HEK293T (cell line): ENCODE data around the gene PHF13.
"Not testable (repeated sequence)": the region's sequence is repeated elsewhere in the genome, so short reads cannot be mapped to it uniquely, and the experiment has no call there.

Experiments used
- CTCF ChIA-PET: fragments of 350-600 bp; formaldehyde crosslinking; extraction: SDS; loops from one replicate; lab custom pipeline; 2021; ENCODE audit warnings: antibody characterized with exemption, inconsistent platforms; lab: Yijun Ruan, JAX
- POLR2A ChIA-PET: fragments of 350-600 bp; formaldehyde crosslinking; extraction: SDS; loops from one replicate; lab custom pipeline; 2020; ENCODE audit warnings: antibody characterized with exemption, inconsistent platforms; lab: Yijun Ruan, JAX
- DNase-seq: peaks from one replicate; pipeline ENCODE4 v3.0.0; 2012; ENCODE audit warnings: mixed read lengths; ENCODE audit errors: extremely low spot score
- ARNT ChIP-seq: fragments of 450-650 bp; IDR thresholded peaks from 2 replicates; pipeline ENCODE4 v1.6.1; 2017; ENCODE audit warnings: mild to moderate bottlenecking
- BHLHE40 ChIP-seq: fragments of 450-650 bp; IDR thresholded peaks from 2 replicates; pipeline ENCODE4 v1.6.1; 2016; ENCODE audit warnings: mild to moderate bottlenecking, moderate library complexity, borderline replicate concordance
- CTBP1 ChIP-seq: fragments of 450-650 bp; IDR thresholded peaks from 2 replicates; pipeline ENCODE4 v1.6.1; 2016; ENCODE audit warnings: borderline replicate concordance
- ELF4 ChIP-seq: fragments of 450-650 bp; IDR thresholded peaks from 2 replicates; pipeline ENCODE4 v1.6.1; 2017; ENCODE audit warnings: antibody characterized with exemption
- FOXA1 ChIP-seq: fragments of 450-650 bp; IDR thresholded peaks from 2 replicates; pipeline ENCODE4 v1.6.1; 2016; ENCODE audit warnings: mild to moderate bottlenecking
- FOXK2 ChIP-seq: fragments of 450-650 bp; IDR thresholded peaks from 2 replicates; pipeline ENCODE4 v1.6.1; 2016; ENCODE audit warnings: mild to moderate bottlenecking
- FOXM1 ChIP-seq: fragments of 450-650 bp; IDR thresholded peaks from 2 replicates; pipeline ENCODE4 v1.6.1; 2017; ENCODE audit warnings: mild to moderate bottlenecking, borderline replicate concordance
- HDGF ChIP-seq: fragments of 450-650 bp; IDR thresholded peaks from 2 replicates; pipeline ENCODE4 v1.6.1; 2017; ENCODE audit warnings: antibody characterized with exemption, borderline replicate concordance
- L3MBTL2 ChIP-seq: fragments of 450-650 bp; conservative IDR thresholded peaks from 2 replicates; pipeline ENCODE4 v1.6.1; 2016; ENCODE audit warnings: mild to moderate bottlenecking
- LEF1 ChIP-seq: fragments of 450-650 bp; IDR thresholded peaks from 2 replicates; pipeline ENCODE4 v1.6.1; 2017; ENCODE audit warnings: mild to moderate bottlenecking, borderline replicate concordance
- NFRKB ChIP-seq: fragments of 450-650 bp; IDR thresholded peaks from 2 replicates; pipeline ENCODE4 v1.6.1; 2016; ENCODE audit warnings: mild to moderate bottlenecking, moderate library complexity
- PKNOX1 ChIP-seq: fragments of 450-650 bp; IDR thresholded peaks from 2 replicates; pipeline ENCODE4 v1.6.1; 2016
- SP1 ChIP-seq: fragments of 450-650 bp; IDR thresholded peaks from 2 replicates; pipeline ENCODE4 v1.6.1; 2017
- SUZ12 ChIP-seq: fragments of 450-650 bp; IDR thresholded peaks from 2 replicates; pipeline ENCODE4 v1.6.1; 2016; ENCODE audit warnings: mild to moderate bottlenecking
- TARDBP ChIP-seq: fragments of 450-650 bp; IDR thresholded peaks from 2 replicates; pipeline ENCODE4 v1.6.1; 2016
- ZNF384 ChIP-seq: fragments of 450-650 bp; IDR thresholded peaks from 2 replicates; pipeline ENCODE4 v1.6.1; 2016

The PHF13 gene

DNA sequence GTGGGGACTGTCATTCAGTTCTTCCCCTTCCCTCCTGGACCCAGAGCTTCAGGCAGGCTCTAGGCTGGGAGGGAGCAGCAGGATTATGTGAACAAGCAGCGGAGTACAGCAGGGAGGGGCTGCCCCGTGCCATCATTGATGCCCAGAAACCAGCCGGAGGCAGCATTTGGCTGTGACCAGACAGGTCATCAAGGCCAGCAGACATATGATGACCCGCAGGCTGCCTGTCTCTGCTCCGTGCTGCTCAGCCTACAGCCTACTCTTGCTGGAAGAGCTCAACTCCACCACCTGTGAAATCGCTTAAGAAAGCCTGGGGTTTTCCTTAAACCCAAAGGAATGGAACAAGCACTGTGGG, 15.8 kb upstream of the PHF13 start:
- CTCF ChIA-PET: interaction anchor here (0.7 kb wide), 1 partner anchor 1437 kb away, joined by 3 read pairs; no protein-coding TSS in a partner anchor
- DNase-seq: no peak
- POLR2A ChIA-PET: no interaction called here
- TF ChIP-seq NFRKB: no peak
- TF ChIP-seq LEF1: no peak
- TF ChIP-seq ELF4: no peak
- no peak for TF ChIP-seq CTBP1
- no peak for TF ChIP-seq SUZ12
- no peak for TF ChIP-seq TARDBP
- no peak for TF ChIP-seq FOXA1
- TF ChIP-seq ZNF384: no peak
- no peak for TF ChIP-seq HDGF
- no peak for TF ChIP-seq SP1
- TF ChIP-seq L3MBTL2: no peak
- TF ChIP-seq ARNT: no peak
- no peak for TF ChIP-seq FOXM1
- TF ChIP-seq FOXK2: no peak
- TF ChIP-seq BHLHE40: no peak
- TF ChIP-seq PKNOX1: no peak

GRCh38 chr1:6599141-6599975, 14.2 kb upstream of the PHF13 start:
- POLR2A ChIA-PET: interaction anchor here (0.8 to 6.1 kb wide), 4 partner anchors 12 to 45 kb away, joined by 3 to 55 read pairs (median 14); partner anchors contain the start of genes NOL9, TAS1R1 and ZBTB48
- TF ChIP-seq SUZ12 (no peak), FOXK2 (no peak)
- CTCF ChIA-PET: no interaction called here
- no peak for DNase-seq

DNA sequence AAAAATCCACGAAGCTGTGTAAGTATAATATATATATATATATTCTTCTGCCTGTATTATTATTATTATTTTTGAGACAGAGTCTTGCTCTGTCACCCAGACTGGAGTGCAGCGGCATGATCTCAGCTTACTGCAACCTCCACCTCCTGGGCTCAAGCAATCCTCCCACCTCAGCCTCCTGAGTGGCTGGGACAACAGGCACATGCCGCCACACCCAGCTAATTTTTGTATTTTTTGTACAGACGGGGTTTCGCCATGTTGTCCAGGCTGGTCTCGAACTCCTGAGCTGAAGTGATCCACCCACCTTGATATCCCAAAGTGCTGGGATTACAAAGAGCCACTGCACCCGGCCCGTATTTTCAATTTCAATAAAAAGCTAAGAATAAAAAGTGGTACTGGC, 13.5 kb upstream of the PHF13 start:
- not testable (repeated sequence) for DNase-seq
- POLR2A ChIA-PET: interaction anchor here (0.8 to 6.1 kb wide), 6 partner anchors 10 to 46 kb away, joined by 3 to 55 read pairs (median 4); partner anchors contain the start of genes NOL9, TAS1R1 and ZBTB48
- CTCF ChIA-PET: interaction anchor here (0.6 kb wide), 2 partner anchors 47 to 177 kb away, joined by 3 read pairs; no protein-coding TSS in a partner anchor

DNA sequence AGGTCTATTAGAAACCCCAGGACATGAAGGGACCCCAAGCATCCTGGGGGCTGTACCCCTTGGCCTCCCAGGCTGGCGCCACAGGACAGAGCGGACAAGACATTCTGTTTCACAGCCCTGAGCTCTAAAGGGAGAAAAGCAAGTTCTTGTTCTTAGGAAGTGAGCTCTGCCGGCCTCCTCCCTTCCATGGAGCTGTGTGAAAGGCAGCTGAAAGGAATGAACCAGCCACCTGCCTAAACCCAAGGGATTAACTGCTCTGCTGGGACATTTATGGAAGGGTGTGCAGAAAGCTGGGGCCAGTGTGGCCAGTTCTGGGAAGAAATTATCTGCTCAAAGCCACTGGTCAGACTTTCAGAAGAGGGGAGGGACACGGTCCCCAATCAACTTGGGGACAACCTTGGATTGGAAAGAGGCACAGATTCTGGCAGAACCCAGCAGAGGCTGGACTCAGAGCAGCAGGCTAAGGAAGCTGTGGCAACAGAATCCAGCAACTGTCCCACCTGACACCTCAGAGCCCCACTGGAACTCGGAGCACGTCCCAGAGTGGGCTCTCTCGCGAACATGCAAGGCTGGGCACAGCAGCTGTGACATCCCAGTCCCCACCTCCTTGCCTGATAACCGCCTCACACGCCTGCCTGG, 13.0 kb upstream of the PHF13 start:
- no peak for TF ChIP-seq L3MBTL2
- no peak for TF ChIP-seq FOXM1
- TF ChIP-seq PKNOX1: no peak
- TF ChIP-seq BHLHE40: no peak
- TF ChIP-seq LEF1: no peak
- TF ChIP-seq ARNT: no peak
- no peak for TF ChIP-seq SP1
- TF ChIP-seq FOXA1: no peak
- no peak for TF ChIP-seq HDGF
- no peak for TF ChIP-seq TARDBP
- no peak for TF ChIP-seq SUZ12
- no peak for DNase-seq
- POLR2A ChIA-PET: interaction anchor here (0.8 to 6.1 kb wide), 5 partner anchors 11 to 47 kb away, joined by 3 to 55 read pairs (median 4); partner anchors contain the start of genes NOL9, TAS1R1 and ZBTB48
- CTCF ChIA-PET: interaction anchor here (0.6 kb wide), 2 partner anchors 46 to 177 kb away, joined by 3 read pairs; no protein-coding TSS in a partner anchor

GRCh38 chr1:6601049-6601922, 12.2 kb upstream of the PHF13 start:
- ChIA-PET POLR2A (interaction anchor here (0.8 to 6.1 kb wide), 11 partner anchors 11 to 183 kb away, joined by 3 to 55 read pairs (median 4); partner anchors contain the start of genes NOL9, PHF13, TAS1R1 and ZBTB48), CTCF (interaction anchor here (1.3 kb wide), 1 partner anchor 47 kb away, joined by 3 read pairs; the partner anchor contains the start of gene NOL9)
- DNase-seq: no peak
- TF ChIP-seq TARDBP: no peak
- TF ChIP-seq PKNOX1: no peak
- TF ChIP-seq ARNT: no peak
- no peak for TF ChIP-seq LEF1
- no peak for TF ChIP-seq ZNF384
- no peak for TF ChIP-seq FOXA1
- no peak for TF ChIP-seq SP1
- no peak for TF ChIP-seq HDGF
- TF ChIP-seq NFRKB: no peak
- TF ChIP-seq FOXM1: no peak
- no peak for TF ChIP-seq CTBP1
- TF ChIP-seq FOXK2: no peak
- no peak for TF ChIP-seq ELF4
- no peak for TF ChIP-seq L3MBTL2
- no peak for TF ChIP-seq SUZ12
- no peak for TF ChIP-seq BHLHE40
